ENCODE measurements around the gene NFKB2. TPM values are rescaled to one million over a fixed set of nuclear protein-coding genes. Genes with fewer than 3 reads are reported as not detected.

The NFKB2 gene
- total and polyA plus RNA-seq, 2 experiments from 2014 or later: 10.8 to 29.8 TPM

GRCh38 chr10:102379383-102379782 is 16.1 kb upstream of the NFKB2 start:
- no peak overlapping the region for H3K27ac ChIP-seq
- H3K4me3 ChIP-seq: no peak overlapping the region
- H3K36me3 ChIP-seq: peaks cover 45% of the 10 kb centered on the region
- H3K4me1 ChIP-seq (ENCODE audit: low read depth): no peaks in the 10 kb centered on the region
- H3K27me3 ChIP-seq: no peaks in the 10 kb centered on the region
- TF ChIP-seq, protein P1, sequence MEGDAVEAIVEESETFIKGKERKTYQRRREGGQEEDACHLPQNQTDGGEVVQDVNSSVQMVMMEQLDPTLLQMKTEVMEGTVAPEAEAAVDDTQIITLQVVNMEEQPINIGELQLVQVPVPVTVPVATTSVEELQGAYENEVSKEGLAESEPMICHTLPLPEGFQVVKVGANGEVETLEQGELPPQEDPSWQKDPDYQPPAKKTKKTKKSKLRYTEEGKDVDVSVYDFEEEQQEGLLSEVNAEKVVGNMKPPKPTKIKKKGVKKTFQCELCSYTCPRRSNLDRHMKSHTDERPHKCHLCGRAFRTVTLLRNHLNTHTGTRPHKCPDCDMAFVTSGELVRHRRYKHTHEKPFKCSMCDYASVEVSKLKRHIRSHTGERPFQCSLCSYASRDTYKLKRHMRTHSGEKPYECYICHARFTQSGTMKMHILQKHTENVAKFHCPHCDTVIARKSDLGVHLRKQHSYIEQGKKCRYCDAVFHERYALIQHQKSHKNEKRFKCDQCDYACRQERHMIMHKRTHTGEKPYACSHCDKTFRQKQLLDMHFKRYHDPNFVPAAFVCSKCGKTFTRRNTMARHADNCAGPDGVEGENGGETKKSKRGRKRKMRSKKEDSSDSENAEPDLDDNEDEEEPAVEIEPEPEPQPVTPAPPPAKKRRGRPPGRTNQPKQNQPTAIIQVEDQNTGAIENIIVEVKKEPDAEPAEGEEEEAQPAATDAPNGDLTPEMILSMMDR (IDR thresholded peaks at IDR 0.05; ENCODE audit: low read depth, low read length): no peak
- H3K9me3 ChIP-seq (ENCODE audit: low read depth): no peaks in the 10 kb centered on the region
- DNase-seq (ENCODE audit: low read depth in 1 of 2, low spot score in 1 of 2): no peak

- Histone ChIP-seq H3K4me3 (no peak overlapping the region), H3K4me1 (ENCODE audit: low read depth) (no peaks in the 10 kb centered on the region), H3K9me3 (ENCODE audit: low read depth) (no peaks in the 10 kb centered on the region), H3K27me3 (no peaks in the 10 kb centered on the region), H3K36me3 (peaks cover 30% of the 10 kb centered on the region), H3K27ac (no peak overlapping the region)
- TF ChIP-seq, protein P1 (IDR thresholded peaks at IDR 0.05; ENCODE audit: low read depth, low read length): no peak
- no peak for DNase-seq (ENCODE audit: low read depth in 1 of 2, low spot score in 1 of 2)
These were observed 13.5 kb upstream of the NFKB2 start for GRCh38 chr10:102381983-102382382.

DNA sequence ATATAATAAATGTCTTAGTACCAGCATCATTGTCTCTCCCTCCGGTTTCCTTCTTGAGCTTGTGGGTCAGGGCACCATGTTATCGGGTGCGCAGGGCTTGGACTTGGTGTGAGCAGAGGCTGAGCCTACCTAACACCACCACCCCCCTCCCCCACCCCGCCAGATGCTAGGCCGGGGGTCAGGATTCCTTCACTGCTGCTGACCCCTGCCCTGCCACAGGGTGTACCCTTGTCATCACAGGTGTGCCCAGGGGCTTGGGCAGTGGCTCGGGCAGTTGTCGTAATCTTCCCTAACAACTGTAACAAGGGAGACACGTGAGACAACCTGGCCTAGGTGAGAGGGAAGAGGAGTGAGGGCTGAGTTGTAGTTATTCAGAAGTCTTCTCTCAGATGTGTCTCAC is 12.6 kb upstream of the NFKB2 start:
- H3K27me3 ChIP-seq: no peaks in the 10 kb centered on the region
- no peaks in the 10 kb centered on the region for H3K4me1 ChIP-seq (ENCODE audit: low read depth)
- no peak overlapping the region for H3K27ac ChIP-seq
- DNase-seq (ENCODE audit: low read depth in 1 of 2, low spot score in 1 of 2): no peak
- TF ChIP-seq, protein P1 (IDR thresholded peaks at IDR 0.05; ENCODE audit: low read depth, low read length): no peak
- H3K4me3 ChIP-seq: no peak overlapping the region
- peaks cover 30% of the 10 kb centered on the region for H3K36me3 ChIP-seq
- no peaks in the 10 kb centered on the region for H3K9me3 ChIP-seq (ENCODE audit: low read depth)

DNA sequence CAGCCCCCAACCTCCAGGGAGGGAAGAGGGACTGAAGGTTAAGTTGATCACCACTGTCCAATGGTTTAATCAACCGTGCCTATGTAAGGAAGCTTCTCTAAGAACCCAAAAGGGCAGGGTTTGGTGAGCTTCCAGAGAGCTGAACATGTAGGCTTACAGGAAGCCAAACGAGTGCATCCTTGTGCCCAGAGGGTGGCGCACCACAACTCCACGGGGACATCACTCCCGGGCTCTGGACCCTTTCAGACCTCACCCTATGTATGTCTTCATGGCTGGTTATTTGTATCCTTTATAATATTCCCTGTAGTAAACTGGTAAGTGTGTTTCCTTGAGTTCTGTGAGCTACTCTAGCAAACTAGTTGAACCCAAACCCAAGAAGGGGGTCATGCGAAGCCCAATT is 11.5 kb upstream of the NFKB2 start:
- H3K36me3 ChIP-seq: peaks cover 26% of the 10 kb centered on the region
- no peak overlapping the region for H3K4me3 ChIP-seq
- H3K4me1 ChIP-seq (ENCODE audit: low read depth): no peaks in the 10 kb centered on the region
- H3K9me3 ChIP-seq (ENCODE audit: low read depth): no peaks in the 10 kb centered on the region
- H3K27me3 ChIP-seq: peaks cover under 1% of the 10 kb centered on the region
- DNase-seq (ENCODE audit: low read depth in 1 of 2, low spot score in 1 of 2): peak; percentile 43
- H3K27ac ChIP-seq: no peak overlapping the region
- TF ChIP-seq, protein P1 (IDR thresholded peaks at IDR 0.05; ENCODE audit: low read depth, low read length): peak; percentile 33

- Histone ChIP-seq H3K36me3 (peaks cover 23% of the 10 kb centered on the region), H3K27me3 (peaks cover 2% of the 10 kb centered on the region), H3K4me1 (ENCODE audit: low read depth) (no peaks in the 10 kb centered on the region), H3K4me3 (no peak overlapping the region), H3K27ac (peak overlapping the region; percentile 57), H3K9me3 (ENCODE audit: low read depth) (no peaks in the 10 kb centered on the region)
- DNase-seq (ENCODE audit: low read depth in 1 of 2, low spot score in 1 of 2): peak; percentile 49 to 79
- TF ChIP-seq, protein P1 (IDR thresholded peaks at IDR 0.05; ENCODE audit: low read depth, low read length): no peak
These were observed 10.7 kb upstream of the NFKB2 start for GRCh38 chr10:102384606-102385429.
